GM12864 (cell line): ENCODE results near the gene CGB5.

Experiments
- DNase-seq: peaks from one replicate; pipeline ENCODE4 v3.0.0-alpha.2; 2011; ENCODE audit warnings: low read depth
- H3K4me3 ChIP-seq: 2 replicates; pipeline ENCODE4 v1.5.1; 2011; ENCODE audit warnings: mild to moderate bottlenecking, low read depth, low read length, control low read depth
- CTCF ChIP-seq: IDR thresholded peaks from 2 replicates; pipeline ENCODE4 v1.5.1; 2011; ENCODE audit warnings: low read depth, mild to moderate bottlenecking, moderate library complexity, low read length, control low read depth, inconsistent platforms; ENCODE audit errors: missing control alignments

Gene CGB5

DNA sequence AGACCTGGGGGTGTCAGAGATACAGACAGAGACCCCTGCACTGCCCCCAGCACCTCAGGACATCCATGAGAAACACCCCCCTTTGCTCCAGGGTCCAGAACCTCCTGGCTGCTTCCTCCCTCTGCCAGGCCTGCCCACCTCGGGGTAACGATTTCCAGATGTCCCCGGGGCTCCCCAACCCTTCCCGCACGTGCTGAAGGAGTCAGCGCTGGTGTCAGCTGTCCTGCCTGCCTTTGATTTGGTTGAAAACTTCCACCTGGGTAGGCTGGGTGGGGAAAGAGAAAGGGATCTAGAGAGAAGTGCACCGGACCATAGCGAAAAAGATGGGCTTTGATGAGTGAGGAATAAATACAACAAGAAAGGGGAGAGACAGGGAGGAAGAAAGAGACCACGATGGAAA lies 15.4 kb downstream of the CGB5 start:
- H3K4me3 ChIP-seq: no peak overlapping the region
- DNase-seq: no peak
- no peak for TF ChIP-seq CTCF

- no peak for DNase-seq
- no peak for TF ChIP-seq CTCF
- H3K4me3 ChIP-seq: no peak overlapping the region
Observed at GRCh38 chr19:49061000-49061399, 17.4 kb downstream of the CGB5 start.

- no peak overlapping the region for H3K4me3 ChIP-seq
- DNase-seq: no peak
- no peak for TF ChIP-seq CTCF
Observed at GRCh38 chr19:49061445-49061844, 17.8 kb downstream of the CGB5 start.

- no peak overlapping the region for H3K4me3 ChIP-seq
- TF ChIP-seq CTCF: no peak
- DNase-seq: no peak
Observed at GRCh38 chr19:49064029-49064629, 20.5 kb downstream of the CGB5 start.

GRCh38 chr19:49064768-49065611 lies 21.3 kb downstream of the CGB5 start, which contains the start of gene NTF4:
NTF4 (minus strand) TSS chr19:49064818; CDS start chr19:49061997, 2,821 bp downstream.
- no peak for TF ChIP-seq CTCF
- H3K4me3 ChIP-seq: no peak within 1 kb of the TSS
- no peak for DNase-seq

DNA sequence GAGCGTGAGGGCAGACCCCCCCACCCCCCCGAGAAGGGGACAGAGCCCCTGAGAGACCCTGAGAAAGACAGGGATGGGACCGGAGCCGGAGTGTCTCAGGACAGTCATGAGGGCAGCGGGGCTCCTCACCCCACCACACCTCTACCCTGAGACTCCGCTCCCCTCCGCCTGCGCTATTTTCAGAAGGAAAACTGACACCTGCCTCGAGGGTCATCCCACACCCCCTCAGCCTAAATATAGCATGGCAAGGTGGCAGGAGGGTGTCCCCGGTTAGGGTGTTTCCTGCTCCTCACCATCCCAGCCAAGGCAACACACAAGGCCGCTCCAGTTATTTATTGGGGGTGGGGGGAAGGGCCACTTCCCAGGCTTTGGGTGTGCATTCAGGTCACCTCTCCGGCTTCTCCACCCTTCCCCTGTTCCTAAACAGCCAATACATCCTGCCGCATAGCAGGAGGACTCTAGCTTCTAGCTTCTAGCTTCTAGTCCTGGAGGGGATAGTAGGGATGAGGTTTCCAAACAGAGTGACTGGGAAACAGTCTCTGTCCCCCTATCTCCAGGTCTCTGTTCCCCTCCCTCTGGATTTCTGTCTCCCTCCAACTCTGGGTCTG lies 22.4 kb downstream of the CGB5 start:
- H3K4me3 ChIP-seq: no peak overlapping the region
- TF ChIP-seq CTCF: no peak
- DNase-seq: no peak
